ENCODE results near the gene GAGE12H. TPM values are rescaled to one million over a fixed set of nuclear protein-coding genes. Genes with fewer than 3 reads are reported as not detected.

The GAGE12H gene
- polyA plus RNA-seq, 1 of the 3 experiments (the other 2 are of a cell fraction) = not detected

GRCh38 chrX:49618574-49618973 lies 38.8 kb downstream of the GAGE12H start:
- no peak overlapping the region for H3K4me3 ChIP-seq (ENCODE audit: low read depth in 2 of 2, low read length in 1 of 2)
- no peaks in the 10 kb centered on the region; the same call in 1 of the 2 replicates for H3K27me3 ChIP-seq (ENCODE audit: insufficient read depth)
- H3K4me1 ChIP-seq (ENCODE audit: control insufficient read depth in 1 of 2, insufficient read depth in 2 of 2, low read depth in 1 of 2, low read length in 1 of 2) = no peaks in the 10 kb centered on the region
- 2% methylated on average over 2 of the region's 2 CpGs for WGBS (ENCODE audit: low lambda C conversion rate)
- H3K4me2 ChIP-seq = no peak overlapping the region
- H3K9me3 ChIP-seq = no peaks in the 10 kb centered on the region
- H3F3A ChIP-seq (replicated peaks; ENCODE audit: insufficient read depth) = no peaks in the 10 kb centered on the region
- no peaks in the 10 kb centered on the region for H3K79me2 ChIP-seq (ENCODE audit: insufficient read depth)
- ChIA-PET POLR2A (no interaction called here), CTCF (no interaction called here)
- H3K36me3 ChIP-seq (replicated peaks in 1 of 2; ENCODE audit: control insufficient read depth in 1 of 2, insufficient read depth in 2 of 2, low read length in 1 of 2) = no peaks in the 10 kb centered on the region
- no peaks in the 10 kb centered on the region for H3K9me2 ChIP-seq
- H2AFZ ChIP-seq (ENCODE audit: low read depth) = no peak overlapping the region
- no peaks in the 10 kb centered on the region for H4K20me1 ChIP-seq (ENCODE audit: insufficient read depth)
- DNase-seq = no peak
- TF ChIP-seq RFX5 (IDR thresholded peaks at IDR 0.05; ENCODE audit: low read length) (no peak), YY1 (IDR thresholded peaks at IDR 0.05; ENCODE audit: low read depth) (no peak), TEAD4 (IDR thresholded peaks at IDR 0.05; ENCODE audit: borderline replicate concordance, insufficient read depth) (no peak), MXI1 (IDR thresholded peaks at IDR 0.05; ENCODE audit: low read depth, low read length) (no peak), RAD21 (IDR thresholded peaks at IDR 0.05; ENCODE audit: low read length) (no peak), FOXM1 (IDR thresholded peaks at IDR 0.05; ENCODE audit: low read depth) (no peak), SIN3A (IDR thresholded peaks at IDR 0.05; ENCODE audit: borderline replicate concordance, low read depth, low read length) (no peak), RCOR1 (IDR thresholded peaks at IDR 0.05; ENCODE audit: low read length) (no peak), CTCF (IDR thresholded peaks at IDR 0.05) (no peak), USF2 (IDR thresholded peaks at IDR 0.05; ENCODE audit: borderline replicate concordance, low read depth, low read length) (no peak), GATA2 (CRISPR knock-in tag; IDR thresholded peaks at IDR 0.05) (no peak)
- no peak overlapping the region for H3K27ac ChIP-seq (ENCODE audit: low read depth in 2 of 2, low read length in 1 of 2)
- H3K9ac ChIP-seq = no peak overlapping the region

- peak; percentile 52 for DNase-seq
- H3K79me2 ChIP-seq (ENCODE audit: insufficient read depth) = no peaks in the 10 kb centered on the region
- H3K27ac ChIP-seq (ENCODE audit: low read depth in 2 of 2, low read length in 1 of 2) = no peak overlapping the region
- ChIA-PET POLR2A (no interaction called here), CTCF (interaction anchor here (0.8 to 1.2 kb wide), 4 partner anchors 10 to 212 kb away, joined by 3 to 5 read pairs (median 4); no protein-coding TSS in a partner anchor)
- TF ChIP-seq CTCF (IDR thresholded peaks at IDR 0.05) (peak; percentile 35), FOXM1 (IDR thresholded peaks at IDR 0.05; ENCODE audit: low read depth) (no peak), RAD21 (IDR thresholded peaks at IDR 0.05; ENCODE audit: low read length) (0 out of 2 replicates have a peak, but pooled peaks have one; percentile 10), MAX (IDR thresholded peaks at IDR 0.05; ENCODE audit: low read depth) (no peak)
- no peaks in the 10 kb centered on the region for H3K27me3 ChIP-seq (ENCODE audit: insufficient read depth)
- H2AFZ ChIP-seq (ENCODE audit: low read depth) = no peak overlapping the region
- no peaks in the 10 kb centered on the region for H3K4me1 ChIP-seq (ENCODE audit: control insufficient read depth in 1 of 2, insufficient read depth in 2 of 2, low read depth in 1 of 2, low read length in 1 of 2)
- no peaks in the 10 kb centered on the region for H3K36me3 ChIP-seq (replicated peaks in 1 of 2; ENCODE audit: control insufficient read depth in 1 of 2, insufficient read depth in 2 of 2, low read length in 1 of 2)
- H3K4me2 ChIP-seq = no peak overlapping the region
- no peaks in the 10 kb centered on the region for H4K20me1 ChIP-seq (ENCODE audit: insufficient read depth)
- no peaks in the 10 kb centered on the region for H3K9me2 ChIP-seq
- H3K4me3 ChIP-seq (ENCODE audit: low read depth in 2 of 2, low read length in 1 of 2) = no peak overlapping the region
- H3K9ac ChIP-seq = no peak overlapping the region
- H3K9me3 ChIP-seq = no peaks in the 10 kb centered on the region
- H3F3A ChIP-seq (replicated peaks; ENCODE audit: insufficient read depth) = no peaks in the 10 kb centered on the region
- WGBS (ENCODE audit: low lambda C conversion rate) = 58% methylated on average over 31 of the region's 33 CpGs
These were observed 47.5 kb downstream of the GAGE12H start for GRCh38 chrX:49627086-49627777.
